WTC11 (cell line): ENCODE data around the gene CDC6. TPM values are rescaled to one million over a fixed set of nuclear protein-coding genes. Genes with fewer than 3 reads are reported as not detected.

Experiments
- ATAC-seq: fragments of 200-7000 bp; cut with Tn5 transposase; 2 replicates; pipeline ENCODE4 v1.10.0; 2021; ENCODE audit warnings: mild to moderate bottlenecking, moderate library complexity
- CTCF ChIA-PET: fragments of 300-600 bp; sonication (Branson Sonifier 250); formaldehyde crosslinking; loops from one replicate; lab custom pipeline; 2021; ENCODE audit warnings: antibody characterized with exemption; lab: Charles Lee
- POLR2A ChIA-PET: fragments of 350-600 bp; sonication (Branson Sonifier 250); formaldehyde crosslinking; loops from one replicate; lab custom pipeline; 2021; ENCODE audit warnings: antibody characterized with exemption; lab: Charles Lee
- DNase-seq: peaks from one replicate; pipeline ENCODE4 v3.0.0; 2021; ENCODE audit warnings: low spot score
- H3K27ac Mint-ChIP-seq: 2 replicates; pipeline ENCODE4 v1.8.0; 2021; ENCODE audit warnings: mixed read lengths
- H3K27me3 Mint-ChIP-seq: 2 replicates; pipeline ENCODE4 v1.8.0; 2021; ENCODE audit warnings: low read depth, mild to moderate bottlenecking, moderate library complexity, mixed read lengths
- H3K36me3 Mint-ChIP-seq: 2 replicates; pipeline ENCODE4 v1.8.0; 2021; ENCODE audit warnings: mixed read lengths
- H3K4me1 Mint-ChIP-seq: 2 replicates; pipeline ENCODE4 v1.8.0; 2022; ENCODE audit warnings: mixed read lengths
- H3K4me3 Mint-ChIP-seq: 2 replicates; pipeline ENCODE4 v1.8.0; 2021; ENCODE audit warnings: mild to moderate bottlenecking, moderate library complexity, mixed read lengths
- H3K9me3 Mint-ChIP-seq: 2 replicates; pipeline ENCODE4 v1.8.0; 2021; ENCODE audit warnings: mixed read lengths
- ATF1 ChIP-seq: sonication (generic); formaldehyde crosslinking; IDR thresholded peaks from 2 replicates; pipeline ENCODE4 v1.8.1; 2023; ENCODE audit warnings: mild to moderate bottlenecking, moderate library complexity, missing genetic modification reagents
- ESRRA ChIP-seq: sonication (generic); formaldehyde crosslinking; IDR thresholded peaks from 2 replicates; pipeline ENCODE4 v1.8.1; 2022; ENCODE audit warnings: mild to moderate bottlenecking, missing genetic modification reagents, borderline replicate concordance
- GRHL2 ChIP-seq: fragments of 250-450 bp; sonication (Bioruptor Pico); IDR thresholded peaks from 2 replicates; pipeline ENCODE4 v1.8.0; 2022; ENCODE audit warnings: mild to moderate bottlenecking, moderate library complexity; ENCODE audit not compliant: insufficient replicate concordance, severe bottlenecking
- HMGA2 ChIP-seq: fragments of 250-450 bp; sonication (Bioruptor Pico); IDR thresholded peaks from 2 replicates; pipeline ENCODE4 v1.4.0; 2021; ENCODE audit warnings: mild to moderate bottlenecking, moderate library complexity
- IRF1 ChIP-seq: sonication (generic); formaldehyde crosslinking; IDR thresholded peaks from 2 replicates; pipeline ENCODE4 v1.8.0; 2023; ENCODE audit warnings: missing genetic modification reagents
- MXD4 ChIP-seq: fragments of 250-450 bp; sonication (Bioruptor Pico); IDR thresholded peaks from 2 replicates; pipeline ENCODE4 v1.8.0; 2021; ENCODE audit warnings: mild to moderate bottlenecking, moderate library complexity, borderline replicate concordance
- NR3C1 ChIP-seq: sonication (generic); formaldehyde crosslinking; conservative IDR thresholded peaks from 2 replicates; pipeline ENCODE4 v1.8.1; 2023; ENCODE audit warnings: low read depth, mild to moderate bottlenecking, missing genetic modification reagents
- PRDM15 ChIP-seq: sonication (generic); formaldehyde crosslinking; IDR thresholded peaks from 2 replicates; pipeline ENCODE4 v1.8.0; 2022; ENCODE audit warnings: missing genetic modification reagents
- SMAD3 ChIP-seq: sonication (generic); formaldehyde crosslinking; IDR thresholded peaks from 2 replicates; pipeline ENCODE4 v1.8.0; 2022; ENCODE audit warnings: missing genetic modification reagents, mild to moderate bottlenecking, borderline replicate concordance
- TEAD4 ChIP-seq: sonication (generic); formaldehyde crosslinking; IDR thresholded peaks from 2 replicates; pipeline ENCODE4 v1.8.0; 2022; ENCODE audit warnings: mild to moderate bottlenecking, missing genetic modification reagents
- ZNF121 ChIP-seq: sonication (generic); formaldehyde crosslinking; IDR thresholded peaks from 2 replicates; pipeline ENCODE4 v1.8.0; 2023; ENCODE audit warnings: missing genetic modification reagents
- ZNF138 ChIP-seq: sonication (generic); formaldehyde crosslinking; conservative IDR thresholded peaks from 2 replicates; pipeline ENCODE4 v1.8.1; 2022; ENCODE audit warnings: mild to moderate bottlenecking, moderate library complexity, missing genetic modification reagents
- total RNA-seq: library from RNA; stranded (reverse); gene quantifications from 3 replicates; pipeline ENCODE4 v1.2.3, GENCODE V29; 2021
- TF ChIP-seq, protein P1 (sequence below): fragments of 250-450 bp; sonication (Bioruptor Pico); IDR thresholded peaks from 2 replicates; pipeline ENCODE4 v1.8.0; 2021; ENCODE audit warnings: mild to moderate bottlenecking
- TF ChIP-seq, protein P2 (sequence below): sonication (generic); formaldehyde crosslinking; IDR thresholded peaks from 2 replicates; pipeline ENCODE4 v1.8.0; 2023; ENCODE audit warnings: mild to moderate bottlenecking, missing genetic modification reagents
- TF ChIP-seq, protein P3 (sequence below): sonication (generic); formaldehyde crosslinking; IDR thresholded peaks from 2 replicates; pipeline ENCODE4 v1.8.1; 2023; ENCODE audit warnings: mild to moderate bottlenecking, missing genetic modification reagents
- TF ChIP-seq, protein P4 (sequence below): sonication (generic); formaldehyde crosslinking; conservative IDR thresholded peaks from 2 replicates; pipeline ENCODE4 v1.8.1; 2022; ENCODE audit warnings: mild to moderate bottlenecking, missing genetic modification reagents
- TF ChIP-seq, protein P5 (sequence below): sonication (generic); formaldehyde crosslinking; IDR thresholded peaks from 2 replicates; pipeline ENCODE4 v1.8.1; 2022; ENCODE audit warnings: mild to moderate bottlenecking, moderate library complexity, missing genetic modification reagents

Gene CDC6
- total RNA-seq, 1 experiment from 2014 or later, result 125 TPM

DNA sequence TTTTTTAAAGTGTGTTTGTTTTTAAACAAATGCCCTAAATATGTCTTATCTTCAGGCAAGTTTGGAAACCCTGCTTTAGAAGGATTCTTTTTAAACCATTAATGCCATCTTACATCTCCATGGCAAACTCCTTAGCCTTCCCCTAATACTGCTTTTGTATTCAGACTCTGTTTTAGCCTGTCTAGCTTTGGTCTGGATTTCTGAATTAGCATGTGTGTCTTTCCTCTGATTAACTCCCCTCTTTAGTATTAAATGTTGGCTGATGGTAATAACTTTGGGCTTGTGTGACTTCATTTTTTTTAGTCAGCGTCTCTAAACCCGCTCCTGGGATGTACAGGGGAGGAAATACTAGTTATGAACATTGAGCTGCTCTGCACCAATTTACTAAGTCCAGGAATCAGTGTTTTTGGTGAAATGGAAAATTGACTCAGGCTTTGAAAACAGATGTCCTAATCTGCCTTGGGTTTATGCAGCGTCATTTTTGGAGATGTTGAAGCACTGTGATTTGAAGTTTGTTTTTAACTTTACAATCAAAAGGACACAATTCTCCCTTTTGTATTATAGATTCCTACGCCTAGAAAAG is 46.3 kb upstream of the CDC6 start (continued):
- TF ChIP-seq PRDM15 (CRISPR knock-in tag) (no peak), ZNF138 (CRISPR knock-in tag) (no peak)
- TF ChIP-seq, protein P1, sequence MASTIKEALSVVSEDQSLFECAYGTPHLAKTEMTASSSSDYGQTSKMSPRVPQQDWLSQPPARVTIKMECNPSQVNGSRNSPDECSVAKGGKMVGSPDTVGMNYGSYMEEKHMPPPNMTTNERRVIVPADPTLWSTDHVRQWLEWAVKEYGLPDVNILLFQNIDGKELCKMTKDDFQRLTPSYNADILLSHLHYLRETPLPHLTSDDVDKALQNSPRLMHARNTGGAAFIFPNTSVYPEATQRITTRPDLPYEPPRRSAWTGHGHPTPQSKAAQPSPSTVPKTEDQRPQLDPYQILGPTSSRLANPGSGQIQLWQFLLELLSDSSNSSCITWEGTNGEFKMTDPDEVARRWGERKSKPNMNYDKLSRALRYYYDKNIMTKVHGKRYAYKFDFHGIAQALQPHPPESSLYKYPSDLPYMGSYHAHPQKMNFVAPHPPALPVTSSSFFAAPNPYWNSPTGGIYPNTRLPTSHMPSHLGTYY, result no peak
- TF ChIP-seq, protein P2, sequence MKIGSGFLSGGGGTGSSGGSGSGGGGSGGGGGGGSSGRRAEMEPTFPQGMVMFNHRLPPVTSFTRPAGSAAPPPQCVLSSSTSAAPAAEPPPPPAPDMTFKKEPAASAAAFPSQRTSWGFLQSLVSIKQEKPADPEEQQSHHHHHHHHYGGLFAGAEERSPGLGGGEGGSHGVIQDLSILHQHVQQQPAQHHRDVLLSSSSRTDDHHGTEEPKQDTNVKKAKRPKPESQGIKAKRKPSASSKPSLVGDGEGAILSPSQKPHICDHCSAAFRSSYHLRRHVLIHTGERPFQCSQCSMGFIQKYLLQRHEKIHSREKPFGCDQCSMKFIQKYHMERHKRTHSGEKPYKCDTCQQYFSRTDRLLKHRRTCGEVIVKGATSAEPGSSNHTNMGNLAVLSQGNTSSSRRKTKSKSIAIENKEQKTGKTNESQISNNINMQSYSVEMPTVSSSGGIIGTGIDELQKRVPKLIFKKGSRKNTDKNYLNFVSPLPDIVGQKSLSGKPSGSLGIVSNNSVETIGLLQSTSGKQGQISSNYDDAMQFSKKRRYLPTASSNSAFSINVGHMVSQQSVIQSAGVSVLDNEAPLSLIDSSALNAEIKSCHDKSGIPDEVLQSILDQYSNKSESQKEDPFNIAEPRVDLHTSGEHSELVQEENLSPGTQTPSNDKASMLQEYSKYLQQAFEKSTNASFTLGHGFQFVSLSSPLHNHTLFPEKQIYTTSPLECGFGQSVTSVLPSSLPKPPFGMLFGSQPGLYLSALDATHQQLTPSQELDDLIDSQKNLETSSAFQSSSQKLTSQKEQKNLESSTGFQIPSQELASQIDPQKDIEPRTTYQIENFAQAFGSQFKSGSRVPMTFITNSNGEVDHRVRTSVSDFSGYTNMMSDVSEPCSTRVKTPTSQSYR, result no peak

GRCh38 chr17:40242774-40243173 is 44.9 kb upstream of the CDC6 start:
- H3K36me3 Mint-ChIP-seq, result no peaks in the 10 kb centered on the region

More at GRCh38 chr17:40242774-40243173, 44.9 kb upstream of the CDC6 start:
- Mint-ChIP-seq H3K27me3 (no peaks in the 10 kb centered on the region), H3K27ac (no peak overlapping the region), H3K4me3 (no peak overlapping the region), H3K4me1 (no peaks in the 10 kb centered on the region), H3K9me3 (no peaks in the 10 kb centered on the region)
- no peak for DNase-seq
- ATAC-seq, result no peak
- CTCF ChIA-PET, result interaction anchor here (1.8 to 4.8 kb wide), 2 partner anchors 24 to 112 kb away, joined by 7 to 35 read pairs; partner anchors contain the start of gene WIPF2
- POLR2A ChIA-PET, result no interaction called here
- TF ChIP-seq MXD4 (CRISPR knock-in tag) (no peak), PRDM15 (CRISPR knock-in tag) (no peak), HMGA2 (CRISPR knock-in tag) (no peak), ESRRA (CRISPR knock-in tag) (no peak), IRF1 (no peak), ZNF121 (CRISPR knock-in tag) (no peak), GRHL2 (CRISPR knock-in tag) (no peak), ATF1 (CRISPR knock-in tag) (no peak), SMAD3 (CRISPR knock-in tag) (no peak), NR3C1 (no peak), TEAD4 (no peak)
- TF ChIP-seq, protein P3, sequence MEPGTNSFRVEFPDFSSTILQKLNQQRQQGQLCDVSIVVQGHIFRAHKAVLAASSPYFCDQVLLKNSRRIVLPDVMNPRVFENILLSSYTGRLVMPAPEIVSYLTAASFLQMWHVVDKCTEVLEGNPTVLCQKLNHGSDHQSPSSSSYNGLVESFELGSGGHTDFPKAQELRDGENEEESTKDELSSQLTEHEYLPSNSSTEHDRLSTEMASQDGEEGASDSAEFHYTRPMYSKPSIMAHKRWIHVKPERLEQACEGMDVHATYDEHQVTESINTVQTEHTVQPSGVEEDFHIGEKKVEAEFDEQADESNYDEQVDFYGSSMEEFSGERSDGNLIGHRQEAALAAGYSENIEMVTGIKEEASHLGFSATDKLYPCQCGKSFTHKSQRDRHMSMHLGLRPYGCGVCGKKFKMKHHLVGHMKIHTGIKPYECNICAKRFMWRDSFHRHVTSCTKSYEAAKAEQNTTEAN (CRISPR knock-in tag), result no peak
- TF ChIP-seq, protein P4, sequence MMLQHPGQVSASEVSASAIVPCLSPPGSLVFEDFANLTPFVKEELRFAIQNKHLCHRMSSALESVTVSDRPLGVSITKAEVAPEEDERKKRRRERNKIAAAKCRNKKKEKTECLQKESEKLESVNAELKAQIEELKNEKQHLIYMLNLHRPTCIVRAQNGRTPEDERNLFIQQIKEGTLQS, result no peak
- TF ChIP-seq, protein P5, sequence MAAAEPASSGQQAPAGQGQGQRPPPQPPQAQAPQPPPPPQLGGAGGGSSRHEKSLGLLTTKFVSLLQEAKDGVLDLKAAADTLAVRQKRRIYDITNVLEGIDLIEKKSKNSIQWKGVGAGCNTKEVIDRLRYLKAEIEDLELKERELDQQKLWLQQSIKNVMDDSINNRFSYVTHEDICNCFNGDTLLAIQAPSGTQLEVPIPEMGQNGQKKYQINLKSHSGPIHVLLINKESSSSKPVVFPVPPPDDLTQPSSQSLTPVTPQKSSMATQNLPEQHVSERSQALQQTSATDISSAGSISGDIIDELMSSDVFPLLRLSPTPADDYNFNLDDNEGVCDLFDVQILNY, result no peak
- TF ChIP-seq, protein P2, result no peak
